WTC11 (cell line): Measurements from ENCODE around the gene EFEMP2. TPM values are rescaled to one million over a fixed set of nuclear protein-coding genes. Genes with fewer than 3 reads are reported as not detected.

Source experiments
- ATAC-seq: fragments of 200-7000 bp; cut with Tn5 transposase; 2 replicates; pipeline ENCODE4 v1.10.0; 2021; ENCODE audit warnings: mild to moderate bottlenecking, moderate library complexity
- CTCF ChIA-PET: fragments of 300-600 bp; sonication (Branson Sonifier 250); formaldehyde crosslinking; loops from one replicate; lab custom pipeline; 2021; ENCODE audit warnings: antibody characterized with exemption; lab: Charles Lee
- POLR2A ChIA-PET: fragments of 350-600 bp; sonication (Branson Sonifier 250); formaldehyde crosslinking; loops from one replicate; lab custom pipeline; 2021; ENCODE audit warnings: antibody characterized with exemption; lab: Charles Lee
- DNase-seq: peaks from one replicate; pipeline ENCODE4 v3.0.0; 2021; ENCODE audit warnings: low spot score
- H3K27ac Mint-ChIP-seq: 2 replicates; pipeline ENCODE4 v1.8.0; 2021; ENCODE audit warnings: mixed read lengths
- H3K27me3 Mint-ChIP-seq: 2 replicates; pipeline ENCODE4 v1.8.0; 2021; ENCODE audit warnings: low read depth, mild to moderate bottlenecking, moderate library complexity, mixed read lengths
- H3K36me3 Mint-ChIP-seq: 2 replicates; pipeline ENCODE4 v1.8.0; 2021; ENCODE audit warnings: mixed read lengths
- H3K4me1 Mint-ChIP-seq: 2 replicates; pipeline ENCODE4 v1.8.0; 2022; ENCODE audit warnings: mixed read lengths
- H3K4me3 Mint-ChIP-seq: 2 replicates; pipeline ENCODE4 v1.8.0; 2021; ENCODE audit warnings: mild to moderate bottlenecking, moderate library complexity, mixed read lengths
- H3K9me3 Mint-ChIP-seq: 2 replicates; pipeline ENCODE4 v1.8.0; 2021; ENCODE audit warnings: mixed read lengths
- CREB1 ChIP-seq: sonication (generic); formaldehyde crosslinking; IDR thresholded peaks from 2 replicates; pipeline ENCODE4 v1.8.0; 2023; ENCODE audit warnings: mild to moderate bottlenecking, missing genetic modification reagents
- ETV6 ChIP-seq: sonication (generic); formaldehyde crosslinking; IDR thresholded peaks from 2 replicates; pipeline ENCODE4 v1.8.1; 2022; ENCODE audit warnings: mild to moderate bottlenecking, missing genetic modification reagents
- FOXK1 ChIP-seq: sonication (generic); formaldehyde crosslinking; IDR thresholded peaks from 2 replicates; pipeline ENCODE4 v1.8.0; 2022; ENCODE audit warnings: mild to moderate bottlenecking, moderate library complexity, missing genetic modification reagents
- GRHL2 ChIP-seq: fragments of 250-450 bp; sonication (Bioruptor Pico); IDR thresholded peaks from 2 replicates; pipeline ENCODE4 v1.8.0; 2022; ENCODE audit warnings: mild to moderate bottlenecking, moderate library complexity; ENCODE audit not compliant: insufficient replicate concordance, severe bottlenecking
- TEAD4 ChIP-seq: sonication (generic); formaldehyde crosslinking; IDR thresholded peaks from 2 replicates; pipeline ENCODE4 v1.8.0; 2022; ENCODE audit warnings: mild to moderate bottlenecking, missing genetic modification reagents
- ZBTB21 ChIP-seq: sonication (generic); formaldehyde crosslinking; IDR thresholded peaks from 2 replicates; pipeline ENCODE4 v1.8.1; 2023; ENCODE audit warnings: mild to moderate bottlenecking, missing genetic modification reagents, borderline replicate concordance
- ZNF423 ChIP-seq: fragments of 250-450 bp; sonication (Bioruptor Pico); IDR thresholded peaks from 2 replicates; pipeline ENCODE4 v2.1.2; 2022; ENCODE audit warnings: mild to moderate bottlenecking, moderate library complexity
- total RNA-seq: library from RNA; stranded (reverse); gene quantifications from 3 replicates; pipeline ENCODE4 v1.2.3, GENCODE V29; 2021
- TF ChIP-seq, protein P1 (sequence below): sonication (generic); formaldehyde crosslinking; IDR thresholded peaks from 2 replicates; pipeline ENCODE4 v1.8.1; 2023; ENCODE audit warnings: mild to moderate bottlenecking, missing genetic modification reagents
- TF ChIP-seq, protein P2 (sequence below): fragments of 250-450 bp; sonication (Bioruptor Pico); conservative IDR thresholded peaks from 2 replicates; pipeline ENCODE4 v1.9.0; 2021; ENCODE audit warnings: mild to moderate bottlenecking
- TF ChIP-seq, protein P3 (sequence below): sonication (generic); formaldehyde crosslinking; conservative IDR thresholded peaks from 2 replicates; pipeline ENCODE4 v1.8.1; 2023; ENCODE audit warnings: mild to moderate bottlenecking, low read depth, missing genetic modification reagents, moderate library complexity
- TF ChIP-seq, protein P4 (sequence below): sonication (generic); formaldehyde crosslinking; IDR thresholded peaks from 2 replicates; pipeline ENCODE4 v1.8.1; 2022; ENCODE audit warnings: low read depth, missing genetic modification reagents, borderline replicate concordance
- TF ChIP-seq, protein P5 (sequence below): sonication (generic); formaldehyde crosslinking; IDR thresholded peaks from 2 replicates; pipeline ENCODE4 v1.8.0; 2023; ENCODE audit warnings: missing genetic modification reagents, mild to moderate bottlenecking, borderline replicate concordance
- TF ChIP-seq, protein P6 (sequence below): sonication (generic); formaldehyde crosslinking; IDR thresholded peaks from 2 replicates; pipeline ENCODE4 v1.8.1; 2023; ENCODE audit warnings: mild to moderate bottlenecking, missing genetic modification reagents, moderate library complexity

Gene EFEMP2
- total RNA-seq, 1 experiment from 2014 or later: 14.2 TPM

DNA sequence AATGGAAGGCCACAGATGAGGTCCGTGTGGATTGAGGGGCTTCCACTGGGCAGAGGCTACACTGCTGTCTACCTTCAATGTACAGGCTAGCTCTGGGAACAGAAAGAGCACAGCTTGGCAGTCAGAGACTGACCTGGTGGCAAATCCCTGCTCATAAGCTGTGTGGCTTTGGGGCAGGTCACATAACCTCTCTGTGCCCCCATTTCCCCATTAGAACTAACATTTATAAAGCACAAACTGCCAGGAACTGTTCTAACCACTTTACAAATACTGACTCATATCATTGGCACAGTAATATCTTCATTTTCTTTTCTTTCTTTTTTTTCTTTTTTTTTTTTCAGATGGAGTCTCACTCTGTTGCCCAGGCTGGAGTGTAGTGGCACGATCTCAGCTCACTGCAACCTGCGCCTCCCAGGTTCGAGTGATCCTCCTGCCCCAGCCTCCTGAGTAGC is 24.4 kb upstream of the EFEMP2 start:
- Mint-ChIP-seq H3K27ac (no peak overlapping the region), H3K27me3 (peaks cover 48% of the 10 kb centered on the region), H3K4me3 (no peak overlapping the region), H3K36me3 (peaks cover 2% of the 10 kb centered on the region), H3K4me1 (peaks cover 23% of the 10 kb centered on the region), H3K9me3 (no peaks in the 10 kb centered on the region)
- POLR2A ChIA-PET: no interaction called here
- ATAC-seq (no peak), DNase-seq (no peak)
- TF ChIP-seq FOXK1 (CRISPR knock-in tag) (no peak), GRHL2 (CRISPR knock-in tag) (no peak), TEAD4 (CRISPR knock-in tag) (no peak), ZNF423 (no peak), ETV6 (CRISPR knock-in tag) (no peak), ZBTB21 (no peak), CREB1 (CRISPR knock-in tag) (no peak)
- TF ChIP-seq, protein P1, sequence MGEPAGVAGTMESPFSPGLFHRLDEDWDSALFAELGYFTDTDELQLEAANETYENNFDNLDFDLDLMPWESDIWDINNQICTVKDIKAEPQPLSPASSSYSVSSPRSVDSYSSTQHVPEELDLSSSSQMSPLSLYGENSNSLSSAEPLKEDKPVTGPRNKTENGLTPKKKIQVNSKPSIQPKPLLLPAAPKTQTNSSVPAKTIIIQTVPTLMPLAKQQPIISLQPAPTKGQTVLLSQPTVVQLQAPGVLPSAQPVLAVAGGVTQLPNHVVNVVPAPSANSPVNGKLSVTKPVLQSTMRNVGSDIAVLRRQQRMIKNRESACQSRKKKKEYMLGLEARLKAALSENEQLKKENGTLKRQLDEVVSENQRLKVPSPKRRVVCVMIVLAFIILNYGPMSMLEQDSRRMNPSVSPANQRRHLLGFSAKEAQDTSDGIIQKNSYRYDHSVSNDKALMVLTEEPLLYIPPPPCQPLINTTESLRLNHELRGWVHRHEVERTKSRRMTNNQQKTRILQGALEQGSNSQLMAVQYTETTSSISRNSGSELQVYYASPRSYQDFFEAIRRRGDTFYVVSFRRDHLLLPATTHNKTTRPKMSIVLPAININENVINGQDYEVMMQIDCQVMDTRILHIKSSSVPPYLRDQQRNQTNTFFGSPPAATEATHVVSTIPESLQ (CRISPR knock-in tag): no peak
- TF ChIP-seq, protein P2, sequence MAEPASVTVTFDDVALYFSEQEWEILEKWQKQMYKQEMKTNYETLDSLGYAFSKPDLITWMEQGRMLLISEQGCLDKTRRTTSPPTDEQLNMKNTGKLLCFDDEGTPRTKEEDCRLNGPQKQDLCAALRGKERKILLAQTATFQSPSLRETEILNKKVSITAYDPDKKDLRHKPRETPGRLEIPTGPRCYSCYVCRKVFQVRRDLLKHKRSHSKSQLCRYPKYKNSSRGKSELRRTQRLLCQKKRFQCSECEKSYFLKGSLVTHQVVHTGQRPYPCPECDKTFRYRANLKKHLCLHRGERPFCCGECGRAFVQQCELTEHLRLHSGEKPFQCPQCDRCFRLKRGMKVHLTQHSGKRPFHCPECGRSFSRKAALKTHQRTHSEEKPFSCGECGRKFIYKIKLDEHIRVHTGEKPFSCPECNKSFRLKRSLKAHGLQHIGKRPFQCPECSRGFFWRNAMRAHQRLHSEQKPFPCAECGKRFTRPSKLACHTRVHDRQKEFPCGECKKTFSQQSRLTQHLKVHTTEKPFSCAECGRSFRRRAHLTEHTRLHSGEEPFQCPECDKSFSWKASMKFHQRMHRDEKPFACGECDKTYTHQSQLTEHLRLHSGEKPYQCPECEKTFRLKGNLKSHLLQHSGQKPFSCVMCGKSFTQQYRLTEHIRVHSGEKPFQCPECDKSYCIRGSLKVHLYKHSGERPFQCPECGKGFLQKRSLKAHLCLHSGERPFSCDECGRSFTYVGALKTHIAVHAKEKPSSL (CRISPR knock-in tag): no peak
- TF ChIP-seq, protein P3, sequence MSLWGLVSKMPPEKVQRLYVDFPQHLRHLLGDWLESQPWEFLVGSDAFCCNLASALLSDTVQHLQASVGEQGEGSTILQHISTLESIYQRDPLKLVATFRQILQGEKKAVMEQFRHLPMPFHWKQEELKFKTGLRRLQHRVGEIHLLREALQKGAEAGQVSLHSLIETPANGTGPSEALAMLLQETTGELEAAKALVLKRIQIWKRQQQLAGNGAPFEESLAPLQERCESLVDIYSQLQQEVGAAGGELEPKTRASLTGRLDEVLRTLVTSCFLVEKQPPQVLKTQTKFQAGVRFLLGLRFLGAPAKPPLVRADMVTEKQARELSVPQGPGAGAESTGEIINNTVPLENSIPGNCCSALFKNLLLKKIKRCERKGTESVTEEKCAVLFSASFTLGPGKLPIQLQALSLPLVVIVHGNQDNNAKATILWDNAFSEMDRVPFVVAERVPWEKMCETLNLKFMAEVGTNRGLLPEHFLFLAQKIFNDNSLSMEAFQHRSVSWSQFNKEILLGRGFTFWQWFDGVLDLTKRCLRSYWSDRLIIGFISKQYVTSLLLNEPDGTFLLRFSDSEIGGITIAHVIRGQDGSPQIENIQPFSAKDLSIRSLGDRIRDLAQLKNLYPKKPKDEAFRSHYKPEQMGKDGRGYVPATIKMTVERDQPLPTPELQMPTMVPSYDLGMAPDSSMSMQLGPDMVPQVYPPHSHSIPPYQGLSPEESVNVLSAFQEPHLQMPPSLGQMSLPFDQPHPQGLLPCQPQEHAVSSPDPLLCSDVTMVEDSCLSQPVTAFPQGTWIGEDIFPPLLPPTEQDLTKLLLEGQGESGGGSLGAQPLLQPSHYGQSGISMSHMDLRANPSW (CRISPR knock-in tag): no peak
- TF ChIP-seq, protein P4, sequence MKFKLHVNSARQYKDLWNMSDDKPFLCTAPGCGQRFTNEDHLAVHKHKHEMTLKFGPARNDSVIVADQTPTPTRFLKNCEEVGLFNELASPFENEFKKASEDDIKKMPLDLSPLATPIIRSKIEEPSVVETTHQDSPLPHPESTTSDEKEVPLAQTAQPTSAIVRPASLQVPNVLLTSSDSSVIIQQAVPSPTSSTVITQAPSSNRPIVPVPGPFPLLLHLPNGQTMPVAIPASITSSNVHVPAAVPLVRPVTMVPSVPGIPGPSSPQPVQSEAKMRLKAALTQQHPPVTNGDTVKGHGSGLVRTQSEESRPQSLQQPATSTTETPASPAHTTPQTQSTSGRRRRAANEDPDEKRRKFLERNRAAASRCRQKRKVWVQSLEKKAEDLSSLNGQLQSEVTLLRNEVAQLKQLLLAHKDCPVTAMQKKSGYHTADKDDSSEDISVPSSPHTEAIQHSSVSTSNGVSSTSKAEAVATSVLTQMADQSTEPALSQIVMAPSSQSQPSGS (CRISPR knock-in tag): no peak
- TF ChIP-seq, protein P5, sequence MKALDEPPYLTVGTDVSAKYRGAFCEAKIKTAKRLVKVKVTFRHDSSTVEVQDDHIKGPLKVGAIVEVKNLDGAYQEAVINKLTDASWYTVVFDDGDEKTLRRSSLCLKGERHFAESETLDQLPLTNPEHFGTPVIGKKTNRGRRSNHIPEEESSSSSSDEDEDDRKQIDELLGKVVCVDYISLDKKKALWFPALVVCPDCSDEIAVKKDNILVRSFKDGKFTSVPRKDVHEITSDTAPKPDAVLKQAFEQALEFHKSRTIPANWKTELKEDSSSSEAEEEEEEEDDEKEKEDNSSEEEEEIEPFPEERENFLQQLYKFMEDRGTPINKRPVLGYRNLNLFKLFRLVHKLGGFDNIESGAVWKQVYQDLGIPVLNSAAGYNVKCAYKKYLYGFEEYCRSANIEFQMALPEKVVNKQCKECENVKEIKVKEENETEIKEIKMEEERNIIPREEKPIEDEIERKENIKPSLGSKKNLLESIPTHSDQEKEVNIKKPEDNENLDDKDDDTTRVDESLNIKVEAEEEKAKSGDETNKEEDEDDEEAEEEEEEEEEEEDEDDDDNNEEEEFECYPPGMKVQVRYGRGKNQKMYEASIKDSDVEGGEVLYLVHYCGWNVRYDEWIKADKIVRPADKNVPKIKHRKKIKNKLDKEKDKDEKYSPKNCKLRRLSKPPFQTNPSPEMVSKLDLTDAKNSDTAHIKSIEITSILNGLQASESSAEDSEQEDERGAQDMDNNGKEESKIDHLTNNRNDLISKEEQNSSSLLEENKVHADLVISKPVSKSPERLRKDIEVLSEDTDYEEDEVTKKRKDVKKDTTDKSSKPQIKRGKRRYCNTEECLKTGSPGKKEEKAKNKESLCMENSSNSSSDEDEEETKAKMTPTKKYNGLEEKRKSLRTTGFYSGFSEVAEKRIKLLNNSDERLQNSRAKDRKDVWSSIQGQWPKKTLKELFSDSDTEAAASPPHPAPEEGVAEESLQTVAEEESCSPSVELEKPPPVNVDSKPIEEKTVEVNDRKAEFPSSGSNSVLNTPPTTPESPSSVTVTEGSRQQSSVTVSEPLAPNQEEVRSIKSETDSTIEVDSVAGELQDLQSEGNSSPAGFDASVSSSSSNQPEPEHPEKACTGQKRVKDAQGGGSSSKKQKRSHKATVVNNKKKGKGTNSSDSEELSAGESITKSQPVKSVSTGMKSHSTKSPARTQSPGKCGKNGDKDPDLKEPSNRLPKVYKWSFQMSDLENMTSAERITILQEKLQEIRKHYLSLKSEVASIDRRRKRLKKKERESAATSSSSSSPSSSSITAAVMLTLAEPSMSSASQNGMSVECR (CRISPR knock-in tag): no peak
- TF ChIP-seq, protein P6, sequence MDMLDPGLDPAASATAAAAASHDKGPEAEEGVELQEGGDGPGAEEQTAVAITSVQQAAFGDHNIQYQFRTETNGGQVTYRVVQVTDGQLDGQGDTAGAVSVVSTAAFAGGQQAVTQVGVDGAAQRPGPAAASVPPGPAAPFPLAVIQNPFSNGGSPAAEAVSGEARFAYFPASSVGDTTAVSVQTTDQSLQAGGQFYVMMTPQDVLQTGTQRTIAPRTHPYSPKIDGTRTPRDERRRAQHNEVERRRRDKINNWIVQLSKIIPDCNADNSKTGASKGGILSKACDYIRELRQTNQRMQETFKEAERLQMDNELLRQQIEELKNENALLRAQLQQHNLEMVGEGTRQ (CRISPR knock-in tag): no peak
- CTCF ChIA-PET: interaction anchor here (2.8 to 4.8 kb wide), 2 partner anchors 7 to 13 kb away, joined by 31 to 47 read pairs; partner anchors contain the start of genes CCDC85B and FIBP
